Activated CD4-positive, alpha-beta T cell treated with anti-CD3 and anti-CD28 coated beads, Interleukin-2, amount 50 U/mL, for 1 hour (primary cell): ENCODE measurements around the gene CBFA2T2.
"Not testable (repeated sequence)": the region's sequence is repeated elsewhere in the genome, so short reads cannot be mapped to it uniquely, and the experiment has no call there.

Experiments used
- DNase-seq: peaks from one replicate; pipeline ENCODE4 v3.0.0-alpha.2; 2020

Gene CBFA2T2

GRCh38 chr20:33630507-33630906 is 140.6 kb downstream of the CBFA2T2 start:
- DNase-seq = no peak

- not testable (repeated sequence) for DNase-seq
Measured at GRCh38 chr20:33631910-33632309, 142.0 kb downstream of the CBFA2T2 start.

DNA sequence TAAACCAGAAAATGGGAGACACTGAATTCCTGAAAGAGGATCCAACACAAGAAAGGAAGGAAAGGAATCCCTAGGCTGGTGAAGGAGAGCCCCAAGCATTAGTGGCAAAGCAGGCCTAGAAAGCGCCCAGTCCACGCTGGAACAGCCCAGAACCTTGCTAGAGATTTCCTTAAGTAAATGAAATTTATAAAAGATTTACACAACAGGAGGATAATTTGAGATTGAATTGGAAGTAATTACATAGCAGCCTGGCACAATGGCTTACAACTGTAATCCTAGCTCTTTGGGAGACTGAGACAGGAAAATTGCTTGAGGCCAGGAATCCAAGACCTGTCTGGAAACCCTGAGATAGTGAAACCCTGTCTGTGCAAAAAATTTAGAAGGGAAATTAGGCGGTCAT is 145.4 kb downstream of the CBFA2T2 start:
- DNase-seq = no peak

DNA sequence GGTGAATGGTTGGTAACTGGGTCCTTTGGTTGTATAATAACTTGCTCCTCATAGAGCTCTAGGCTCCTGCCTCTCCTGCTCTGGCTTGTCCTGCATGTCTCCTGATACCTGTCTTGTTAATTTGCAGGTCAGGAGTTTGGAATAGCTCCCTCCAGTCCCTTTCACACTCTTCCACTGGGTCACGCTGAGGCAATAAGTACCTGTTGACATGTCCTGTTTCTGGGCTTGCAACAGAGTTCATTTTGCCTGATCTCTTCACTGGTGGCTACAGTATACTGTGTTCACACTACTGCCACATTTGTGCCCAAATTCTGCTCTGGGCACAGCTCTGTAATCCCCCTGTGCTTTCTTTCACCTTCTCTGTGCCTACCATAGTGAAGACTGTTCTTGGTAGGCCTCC is 146.9 kb downstream of the CBFA2T2 start:
- no peak for DNase-seq

GRCh38 chr20:33640287-33640686 is 150.4 kb downstream of the CBFA2T2 start:
- no peak for DNase-seq

DNA sequence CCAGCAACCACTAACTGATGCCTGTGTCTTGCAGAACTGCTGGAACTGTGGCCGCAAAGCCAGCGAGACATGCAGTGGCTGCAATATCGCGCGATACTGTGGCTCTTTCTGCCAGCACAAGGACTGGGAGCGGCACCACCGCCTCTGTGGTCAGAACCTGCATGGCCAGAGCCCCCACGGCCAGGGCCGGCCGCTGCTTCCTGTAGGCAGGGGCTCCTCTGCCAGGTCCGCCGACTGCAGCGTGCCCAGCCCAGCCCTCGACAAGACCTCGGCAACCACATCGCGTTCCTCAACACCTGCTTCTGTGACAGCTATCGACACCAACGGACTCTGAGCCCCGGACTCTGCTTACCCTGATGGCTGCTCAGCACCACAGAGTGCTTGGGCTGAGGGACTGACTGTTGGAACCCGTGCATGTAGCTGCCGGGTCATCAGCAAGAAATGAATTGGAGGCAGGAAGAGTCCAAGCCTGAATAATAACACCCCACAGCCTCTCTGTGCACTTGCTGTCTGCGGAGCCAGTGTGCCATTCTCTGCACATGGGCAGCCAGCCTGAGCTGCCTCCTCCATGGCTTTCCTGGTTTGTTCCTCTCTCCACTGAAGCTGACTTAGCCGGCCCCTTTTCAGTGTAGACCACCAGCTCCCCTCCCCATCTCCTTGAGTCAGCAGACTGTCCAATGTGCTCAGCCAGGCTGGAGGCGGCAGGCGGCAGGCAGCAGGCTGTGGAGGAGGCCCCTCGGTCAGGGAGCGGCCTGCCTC is 154.6 kb downstream of the CBFA2T2 start:
- no peak for DNase-seq

- DNase-seq = no peak
Measured at GRCh38 chr20:33645072-33645358, 155.1 kb downstream of the CBFA2T2 start.

DNA sequence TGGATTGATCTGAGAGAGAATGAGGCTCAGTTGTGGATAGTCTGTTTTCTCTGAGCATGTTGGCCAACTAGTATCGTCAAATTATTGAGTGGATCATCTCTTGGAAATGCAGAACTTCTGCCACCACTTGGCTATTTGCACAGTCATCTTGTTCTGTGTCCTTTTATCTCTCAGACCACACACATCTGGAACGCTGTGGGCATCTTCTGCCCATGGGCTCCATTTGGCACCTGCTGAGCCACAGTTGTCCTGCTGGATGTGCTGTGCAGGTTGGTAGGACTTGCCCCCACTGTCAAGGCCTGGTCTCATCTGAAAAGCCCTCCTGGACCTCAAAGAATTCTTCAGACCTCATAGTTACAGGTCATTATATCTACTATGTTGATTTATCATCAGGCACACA is 155.5 kb downstream of the CBFA2T2 start:
- DNase-seq = no peak

- DNase-seq = no peak
Measured at GRCh38 chr20:33646191-33646590, 156.3 kb downstream of the CBFA2T2 start.

- DNase-seq = not testable (repeated sequence)
Measured at GRCh38 chr20:33646959-33647602, 157.2 kb downstream of the CBFA2T2 start.

- no peak for DNase-seq
Measured at GRCh38 chr20:33647603-33648395, 157.9 kb downstream of the CBFA2T2 start.

GRCh38 chr20:33648396-33649004 is 158.6 kb downstream of the CBFA2T2 start:
- DNase-seq = no peak

- no peak for DNase-seq
Measured at GRCh38 chr20:33649201-33649681, 159.3 kb downstream of the CBFA2T2 start.

- no peak for DNase-seq
Measured at GRCh38 chr20:33650111-33650752, 160.3 kb downstream of the CBFA2T2 start.

- DNase-seq = no peak
Measured at GRCh38 chr20:33650753-33651561, 161.1 kb downstream of the CBFA2T2 start.

GRCh38 chr20:33651562-33652048 is 161.7 kb downstream of the CBFA2T2 start:
- DNase-seq = no peak

DNA sequence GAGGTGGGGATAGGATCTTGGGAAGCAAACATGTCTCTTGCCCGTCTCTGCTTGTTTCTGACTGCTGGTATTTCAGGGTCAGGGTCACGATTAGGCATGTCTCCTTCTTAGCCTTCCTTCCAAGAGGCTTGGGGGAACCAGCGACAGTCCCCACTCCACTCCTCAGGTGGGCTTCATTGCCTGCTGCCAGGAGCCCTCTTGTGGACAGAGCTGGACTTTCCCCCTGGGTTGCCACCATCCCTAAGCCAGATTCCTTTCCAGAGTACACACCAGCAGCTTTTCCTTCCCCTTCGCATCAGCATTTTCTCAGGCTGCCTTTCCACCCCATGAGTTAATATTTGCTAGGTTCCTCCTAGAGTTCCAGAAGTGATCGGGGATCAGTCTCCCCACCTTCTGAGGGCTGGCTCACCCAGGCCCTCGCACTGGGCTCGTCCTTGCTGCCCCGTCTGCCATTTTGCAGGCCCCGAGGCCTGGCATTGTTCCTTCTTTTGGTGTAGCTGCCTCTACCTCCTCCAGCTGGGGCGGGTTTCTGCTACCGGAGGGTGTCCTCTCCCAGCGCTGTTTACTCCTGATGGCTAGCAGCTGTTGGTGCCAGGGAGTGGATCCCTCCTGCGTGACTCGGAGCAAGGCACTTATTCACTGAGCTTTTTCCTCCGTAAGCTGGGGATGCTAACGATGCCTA is 163.5 kb downstream of the CBFA2T2 start:
- DNase-seq = no peak

DNA sequence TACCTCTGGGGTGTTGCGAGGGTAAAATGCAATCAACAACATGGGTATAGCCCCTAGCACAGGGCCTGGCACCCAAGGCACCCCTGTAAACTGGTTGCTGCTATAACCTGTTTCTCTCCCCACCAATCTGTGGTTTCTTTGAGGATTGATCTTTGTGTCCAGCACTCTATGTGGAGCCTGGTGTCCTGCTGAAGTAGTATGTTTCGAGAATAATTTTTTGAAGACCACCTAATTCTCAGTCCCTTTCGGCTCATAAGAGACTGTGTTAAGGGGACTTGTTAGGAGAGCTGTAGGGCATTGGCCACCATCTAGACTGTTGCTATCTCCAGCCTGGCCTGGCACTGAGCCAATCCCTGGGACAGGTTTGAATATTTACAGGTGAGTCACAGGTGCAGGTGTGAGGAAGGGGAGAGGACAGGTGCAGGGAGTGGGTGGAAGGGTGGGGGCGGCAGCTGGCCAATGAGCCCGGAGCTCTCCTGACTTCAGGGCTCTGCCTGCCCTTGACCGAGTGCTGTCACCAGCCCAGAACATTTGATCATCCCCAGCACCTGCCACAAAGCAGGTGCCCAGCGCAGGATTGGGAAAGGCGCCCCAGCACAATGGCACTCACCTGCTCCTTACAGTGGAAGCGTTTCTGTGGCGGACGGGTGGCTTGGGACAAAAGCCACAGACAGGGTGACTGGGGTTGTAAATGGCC is 164.2 kb downstream of the CBFA2T2 start:
- DNase-seq = no peak

DNA sequence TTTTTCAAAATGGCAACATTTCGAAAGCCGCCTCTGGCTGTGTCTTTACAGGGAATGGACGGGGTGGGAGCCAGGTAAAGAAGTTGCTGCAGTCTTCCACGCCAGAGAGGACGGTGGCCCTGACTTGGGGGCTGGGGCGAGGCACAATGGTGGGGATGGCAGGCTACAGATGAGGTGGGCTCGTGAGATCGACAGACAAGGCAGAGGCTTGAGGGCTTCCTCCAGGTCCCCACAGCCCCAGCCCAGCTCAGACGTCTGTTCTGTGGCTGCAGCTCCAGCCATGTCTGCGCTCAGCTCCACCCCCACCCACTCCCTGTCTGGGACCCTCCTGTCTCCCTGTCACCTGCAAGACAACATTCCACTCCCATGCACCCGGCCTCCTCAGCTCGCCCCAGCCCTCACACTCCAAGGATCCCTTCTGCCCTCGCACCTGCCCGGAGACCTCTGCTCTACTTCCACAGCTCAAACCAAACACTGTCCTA is 164.8 kb downstream of the CBFA2T2 start:
- no peak for DNase-seq

DNA sequence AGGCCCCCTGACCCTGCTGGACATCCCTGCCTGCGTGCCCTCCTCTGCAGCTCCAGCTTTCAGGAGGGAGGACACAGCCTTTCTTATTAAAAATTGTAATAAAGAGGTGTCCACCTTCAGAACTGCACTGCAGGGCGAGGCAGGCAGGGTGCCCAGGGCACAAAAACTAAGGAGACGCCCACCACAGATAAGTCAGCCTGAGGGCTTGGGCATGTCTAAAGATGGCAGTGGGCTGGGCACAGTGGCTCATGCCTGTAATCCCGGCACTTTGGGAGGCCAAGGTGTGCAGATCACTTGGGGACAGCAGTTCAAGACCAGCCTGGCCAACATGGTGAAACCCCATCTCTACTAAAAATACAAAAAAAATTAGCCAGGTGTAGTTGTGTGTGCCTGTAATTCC is 165.3 kb downstream of the CBFA2T2 start:
- DNase-seq = no peak
